Adrenal gland (tissue), 19 donors: ENCODE data around the gene GIGYF2. TPM values are rescaled to one million over a fixed set of nuclear protein-coding genes. Genes with fewer than 3 reads are reported as not detected.

Experiments used
- DNase-seq, 7 donors: peaks; one replicate each; pipeline ENCODE4 v3.0.0-alpha.2; 2019 to 2020
- H3K27ac ChIP-seq, 5 donors: fragments of 200-600 bp; sonication (generic) in 4 of 5; 1 replicate in 3 of 5; 2 replicates in 2 of 5; pipeline versions ENCODE4 v1.5.1 to v1.8.0; 2016 to 2020; ENCODE audit warnings: mild to moderate bottlenecking in 1 of 5
- H3K27me3 ChIP-seq: fragments of 200-600 bp; 2 replicates; pipeline ENCODE4 v1.8.0; 2021
- H3K36me3 ChIP-seq, 2 donors: fragments of 200-600 bp; replicated peaks in 1 of 2; 1 replicate in 1 of 2; 2 replicates in 1 of 2; pipeline versions ENCODE4 v1.5.1 to v1.8.0; 2018 to 2022
- H3K4me1 ChIP-seq, 2 donors: fragments of 200-600 bp; replicated peaks in 1 of 2; 1 replicate in 1 of 2; 2 replicates in 1 of 2; pipeline versions ENCODE4 v1.5.1 to v1.8.0; 2018 to 2021
- H3K4me3 ChIP-seq, 4 donors: fragments of 200-600 bp; sonication (generic) in 3 of 4; one replicate each; pipeline ENCODE4 v1.5.1; 2016 to 2018
- H3K9me3 ChIP-seq, 3 donors: fragments of 200-600 bp; sonication (generic) in 1 of 3; replicated peaks in 1 of 3; 1 replicate in 2 of 3; 2 replicates in 1 of 3; pipeline versions ENCODE4 v1.5.1 to v1.8.0; 2016 to 2021
- CTCF ChIP-seq, 6 experiments: fragments of 450-650 bp in 4 of 6; fragments of 200-600 bp in 2 of 6; sonication (generic) in 1 of 6; IDR thresholded peaks; 1 replicate in 5 of 6; 2 replicates in 1 of 6; pipeline versions ENCODE4 v1.5.1 to v1.8.0; 2016 to 2021; ENCODE audit warnings: antibody characterized with exemption in 6 of 6, mild to moderate bottlenecking in 2 of 6, moderate library complexity in 1 of 6
- POLR2A ChIP-seq, 2 donors: fragments of 450-650 bp; IDR thresholded peaks; one replicate each; pipeline ENCODE4 v1.6.1; 2017; ENCODE audit warnings: antibody characterized with exemption in 2 of 2, mild to moderate bottlenecking in 2 of 2, moderate library complexity in 1 of 2
- WGBS, 4 donors: extraction: QIAGEN DNeasy Blood & Tissue Kit in 2 of 4; methylation state at CpG; one replicate each; pipeline versions ENCODE4 v1.1.5 to v1.1.7; 2013 to 2017; 5-methylcytosine and 5-hydroxymethylcytosine counted together
- intact Hi-C, 2 donors: fragments of 100-400 bp; cut with DNase I; formaldehyde crosslinking; loops; one replicate each; pipeline versions ENCODE4 v1.14.1 to v1.15.0; 2022 to 2023
- long read RNA-seq, 10 donors: library from polyadenylated mRNA in 3 of 10; unstranded in 2 of 10; stranded (forward) in 1 of 10; transcript quantifications; one replicate each; pipeline ENCODE4 v2.0.0 and lab custom pipeline, GENCODE V29; 2021 to 2026
- polyA plus RNA-seq, 3 donors: library from polyadenylated mRNA; stranded (reverse); fragments of 200-250 nt in 2 of 3; fragments of 350-450 nt in 1 of 3; fragmentation: Illumina TruSeq in 1 of 3; extraction: RNeasy Lipid Tissue Mini Kit (QIAGEN cat#74804) in 1 of 3; gene quantifications; one replicate each; pipeline ENCODE4 v1.2.3, GENCODE V29; 2013 to 2014
- total RNA-seq, 9 donors: library from RNA; depleted of rRNA in 4 of 9; stranded (reverse); fragments of >200 nt in 4 of 9; fragments of 120-200 nt in 1 of 9; fragmentation: NEBNext Ultra II Directional in 1 of 9; extraction: Animal tissue kit (Norgen Biotek cat#: 25700) in 1 of 9; gene quantifications; one replicate each; pipeline versions ENCODE4 v1.1.0 to v1.2.4, GENCODE V29; 2013 to 2023
- donor health status: healthy with polysubstance abuse.
- donor health status: Bipolar disorder and iron deficiency.
- donor health status: DM: yes; HTN: yes; CAD: no.
- donor health status: DM: no; HTN: no; CAD: no.
- donor health status: DM: no; HTN: no; CAD: no.
- donor health status: DM: yes; HTN: yes; CAD: no.

Gene GIGYF2, protein sequence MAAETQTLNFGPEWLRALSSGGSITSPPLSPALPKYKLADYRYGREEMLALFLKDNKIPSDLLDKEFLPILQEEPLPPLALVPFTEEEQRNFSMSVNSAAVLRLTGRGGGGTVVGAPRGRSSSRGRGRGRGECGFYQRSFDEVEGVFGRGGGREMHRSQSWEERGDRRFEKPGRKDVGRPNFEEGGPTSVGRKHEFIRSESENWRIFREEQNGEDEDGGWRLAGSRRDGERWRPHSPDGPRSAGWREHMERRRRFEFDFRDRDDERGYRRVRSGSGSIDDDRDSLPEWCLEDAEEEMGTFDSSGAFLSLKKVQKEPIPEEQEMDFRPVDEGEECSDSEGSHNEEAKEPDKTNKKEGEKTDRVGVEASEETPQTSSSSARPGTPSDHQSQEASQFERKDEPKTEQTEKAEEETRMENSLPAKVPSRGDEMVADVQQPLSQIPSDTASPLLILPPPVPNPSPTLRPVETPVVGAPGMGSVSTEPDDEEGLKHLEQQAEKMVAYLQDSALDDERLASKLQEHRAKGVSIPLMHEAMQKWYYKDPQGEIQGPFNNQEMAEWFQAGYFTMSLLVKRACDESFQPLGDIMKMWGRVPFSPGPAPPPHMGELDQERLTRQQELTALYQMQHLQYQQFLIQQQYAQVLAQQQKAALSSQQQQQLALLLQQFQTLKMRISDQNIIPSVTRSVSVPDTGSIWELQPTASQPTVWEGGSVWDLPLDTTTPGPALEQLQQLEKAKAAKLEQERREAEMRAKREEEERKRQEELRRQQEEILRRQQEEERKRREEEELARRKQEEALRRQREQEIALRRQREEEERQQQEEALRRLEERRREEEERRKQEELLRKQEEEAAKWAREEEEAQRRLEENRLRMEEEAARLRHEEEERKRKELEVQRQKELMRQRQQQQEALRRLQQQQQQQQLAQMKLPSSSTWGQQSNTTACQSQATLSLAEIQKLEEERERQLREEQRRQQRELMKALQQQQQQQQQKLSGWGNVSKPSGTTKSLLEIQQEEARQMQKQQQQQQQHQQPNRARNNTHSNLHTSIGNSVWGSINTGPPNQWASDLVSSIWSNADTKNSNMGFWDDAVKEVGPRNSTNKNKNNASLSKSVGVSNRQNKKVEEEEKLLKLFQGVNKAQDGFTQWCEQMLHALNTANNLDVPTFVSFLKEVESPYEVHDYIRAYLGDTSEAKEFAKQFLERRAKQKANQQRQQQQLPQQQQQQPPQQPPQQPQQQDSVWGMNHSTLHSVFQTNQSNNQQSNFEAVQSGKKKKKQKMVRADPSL (N-terminal part only)
- total RNA-seq (10 to 100 TPM; 32.0 to 93.7 (median 69.2) TPM), polyA plus RNA-seq (10 to 100 TPM; 13.5 to 71.6 (median 38.6) TPM)
- long read RNA-seq, donor 1, partial matches to known transcripts, result 15 of 17 reads
- long read RNA-seq, donor 1, other reads (novel, unspliced or antisense), result 0 of 17 reads
- long read RNA-seq, donor 2, full-length matches to known transcripts, result 4 of 4 reads
- long read RNA-seq, donor 2, partial matches to known transcripts, result 0 of 4 reads
- long read RNA-seq, donor 2, other reads (novel, unspliced or antisense), result 0 of 4 reads
- long read RNA-seq, donor 3, partial matches to known transcripts, result 5 of 9 reads
- long read RNA-seq, donor 3, other reads (novel, unspliced or antisense), result 0 of 9 reads
- long read RNA-seq, donor 4, partial matches to known transcripts, result 19 of 33 reads
- long read RNA-seq, donor 4, other reads (novel, unspliced or antisense), result 14 of 33 reads
- long read RNA-seq, donor 5, full-length matches to known transcripts, result 18 of 37 reads
- long read RNA-seq, donor 5, partial matches to known transcripts, result 3 of 37 reads
- long read RNA-seq, donor 5, other reads (novel, unspliced or antisense), result 16 of 37 reads
- long read RNA-seq, donor 6, partial matches to known transcripts, result 18 of 28 reads
- long read RNA-seq, donor 6, other reads (novel, unspliced or antisense), result 10 of 28 reads
- long read RNA-seq, donor 7, result 0 reads
- long read RNA-seq, donor 8, partial matches to known transcripts, result 0 of 3 reads
- long read RNA-seq, donor 8, other reads (novel, unspliced or antisense), result 0 of 3 reads
- long read RNA-seq, donor 9, full-length matches to known transcripts, result 2 of 2 reads
- long read RNA-seq, donor 9, partial matches to known transcripts, result 0 of 2 reads
- long read RNA-seq, donor 9, other reads (novel, unspliced or antisense), result 0 of 2 reads
- long read RNA-seq, donor 10, partial matches to known transcripts, result 0 of 1 reads
- long read RNA-seq, donor 10, other reads (novel, unspliced or antisense), result 0 of 1 reads

DNA sequence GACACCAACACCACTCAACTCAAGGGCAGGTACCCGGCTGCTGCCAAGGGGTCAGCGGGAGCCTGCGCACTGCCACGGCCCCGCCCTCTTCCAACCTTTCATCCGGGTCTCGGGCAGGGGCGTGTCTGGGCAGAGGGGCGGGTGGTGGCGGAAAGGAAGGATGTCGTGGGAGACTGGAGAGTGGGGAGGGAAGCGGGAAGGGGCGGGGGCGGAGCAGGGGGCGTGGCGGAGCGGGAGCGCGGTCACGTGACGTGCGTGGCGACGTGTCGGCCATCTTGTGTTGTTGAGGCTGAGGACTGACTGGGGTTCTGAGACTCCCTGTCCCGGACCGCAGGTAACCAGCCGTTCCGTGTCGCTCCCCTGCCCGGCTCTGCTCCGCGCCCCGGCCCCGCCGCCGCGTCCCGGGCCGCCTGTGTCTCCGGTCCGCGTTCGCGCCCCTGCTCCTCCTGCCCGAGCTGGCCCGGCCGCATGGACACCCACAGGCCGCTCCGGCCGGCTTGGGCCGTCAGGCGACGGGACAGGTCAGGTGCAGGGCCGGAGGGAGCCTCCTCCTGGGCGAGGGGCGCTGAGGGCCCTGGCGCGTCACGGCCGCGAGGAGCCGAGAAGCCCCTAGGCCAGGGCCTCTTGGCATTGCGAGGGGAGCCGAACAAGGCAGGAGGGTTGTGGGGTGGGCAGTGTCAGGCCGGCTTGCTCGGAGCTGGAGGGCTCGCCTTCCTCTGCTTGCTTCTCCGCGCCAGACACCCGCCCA is at the start of gene GIGYF2:
Gene GIGYF2, plus strand, starts transcription at position 273 of the 748 bp plus-strand sequence. CDS start 37,867 bp downstream, outside the sequence.
- 0% methylated on average over 25 to 71 of the region's 71 CpGs for WGBS, 4 donors
- no peaks in the 10 kb centered on the region for H3K9me3 ChIP-seq
- peak within 1 kb of the TSS; percentile 69 to 91 (median 80) for H3K4me3 ChIP-seq
- DNase-seq, result peak; percentile 99
- no peaks in the 10 kb centered on the region for H3K27me3 ChIP-seq
- TF ChIP-seq POLR2A (IDR thresholded peaks at IDR 0.05) (peak in 1 of 2 donors; percentile 45), CTCF (IDR thresholded peaks at IDR 0.05) (no peak)
- intact Hi-C loops, result no loop called here
- H3K36me3 ChIP-seq, result no peaks in the 10 kb centered on the region
- H3K27ac ChIP-seq, result peak within 1 kb of the TSS; percentile 92 to 98 (median 97)
- H3K4me1 ChIP-seq, result peaks cover 30 to 42% of the 10 kb centered on the region in 2 donors

DNA sequence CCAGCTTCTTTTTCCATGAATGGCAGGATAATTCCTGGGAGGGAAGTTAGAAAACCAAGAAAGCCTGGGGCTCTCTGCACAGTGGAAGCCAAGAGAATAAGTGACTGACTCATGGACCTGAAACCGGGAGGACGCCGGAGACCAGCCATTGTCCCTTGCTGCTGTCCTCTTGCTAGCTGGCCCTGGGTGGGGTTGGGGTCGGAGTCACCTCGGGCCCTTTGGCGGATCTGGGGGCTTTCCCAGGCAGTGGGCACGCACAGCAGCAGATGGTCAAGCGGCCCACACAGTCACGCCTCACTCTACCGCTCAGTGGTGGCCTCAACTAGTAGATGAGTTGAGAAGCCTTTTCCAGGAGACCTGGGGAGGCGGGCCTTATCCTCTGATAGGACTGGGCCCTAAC is 48.1 kb upstream of the GIGYF2 start:
- Histone ChIP-seq H3K4me3 (no peak overlapping the region), H3K9me3 (no peaks in the 10 kb centered on the region), H3K4me1 (no peaks in the 10 kb centered on the region), H3K36me3 (no peaks in the 10 kb centered on the region), H3K27ac (no peak overlapping the region), H3K27me3 (no peaks in the 10 kb centered on the region)
- intact Hi-C loops, result no loop called here
- DNase-seq, result no peak
- TF ChIP-seq POLR2A (IDR thresholded peaks at IDR 0.05) (no peak), CTCF (IDR thresholded peaks at IDR 0.05) (no peak)
- 86 to 96% (median 91%) methylated on average over 3 to 11 of the region's 11 CpGs for WGBS, 4 donors

DNA sequence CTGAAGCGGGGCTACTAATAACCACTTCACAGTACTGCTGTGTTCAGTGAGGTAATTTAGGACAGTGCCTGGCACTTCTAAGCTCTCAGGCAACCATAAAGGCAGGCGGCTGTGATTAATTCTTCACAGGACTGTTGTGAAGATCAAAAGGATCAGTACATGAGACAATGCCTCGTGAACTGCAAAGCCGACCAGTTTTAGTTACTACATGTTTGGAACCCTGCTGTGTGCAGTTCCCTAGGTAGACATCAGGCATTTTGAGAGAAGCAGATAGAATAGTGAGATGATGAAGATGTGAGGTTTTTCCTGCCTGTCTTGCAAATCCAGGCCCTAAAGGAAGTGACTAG is 44.7 kb upstream of the GIGYF2 start:
- H3K36me3 ChIP-seq, result no peaks in the 10 kb centered on the region
- no peak for DNase-seq
- TF ChIP-seq CTCF (IDR thresholded peaks at IDR 0.05), result no peak
- no peak for TF ChIP-seq POLR2A (IDR thresholded peaks at IDR 0.05)
- H3K9me3 ChIP-seq, result no peaks in the 10 kb centered on the region
- H3K27me3 ChIP-seq, result no peaks in the 10 kb centered on the region
- intact Hi-C loops, result no loop called here
- H3K27ac ChIP-seq, result no peak overlapping the region
- WGBS, 4 donors, result 72 to 83% (median 81%) methylated on average over 4 of the region's 4 CpGs
- no peak overlapping the region for H3K4me3 ChIP-seq
- no peaks in the 10 kb centered on the region for H3K4me1 ChIP-seq
